Neural cell (in vitro differentiated cells): Measurements from ENCODE around the gene DPM3. TPM values are rescaled to one million over a fixed set of nuclear protein-coding genes. Genes with fewer than 3 reads are reported as not detected.
A peak's percentile ranks its signal among the peaks of the same experiment; 100 is the strongest.

ENCODE experiments used
- H2AFZ ChIP-seq: fragments of 200-600, 300-800 bp; sonication (generic), shearing (Covaris generic); 2 replicates; pipeline ENCODE4 v1.6.0; 2014; ENCODE audit warnings: low read depth, mild to moderate bottlenecking, antibody characterized with exemption, low read length, moderate library complexity
- H3F3A ChIP-seq: fragments of 200-600 bp; shearing (Covaris generic); 2 replicates; pipeline ENCODE4 v1.6.1; 2016; ENCODE audit warnings: mild to moderate bottlenecking, moderate library complexity, mixed read lengths, antibody characterized with exemption, low read length; ENCODE audit not compliant: insufficient read depth, poor library complexity, severe bottlenecking
- H3K27ac ChIP-seq: fragments of 200-600, 300-800 bp; sonication (generic), shearing (Covaris generic); 2 replicates; pipeline ENCODE4 v1.5.1; 2014; ENCODE audit warnings: mild to moderate bottlenecking, low read length, moderate library complexity
- H3K27me3 ChIP-seq: fragments of 300-800, 200-600 bp; sonication (generic), shearing (Covaris generic); 2 replicates; pipeline ENCODE4 v1.6.0; 2014; ENCODE audit warnings: mild to moderate bottlenecking, low read depth, low read length, moderate library complexity; ENCODE audit not compliant: insufficient read depth
- H3K36me3 ChIP-seq: fragments of 300-800, 200-600 bp; sonication (generic), shearing (Covaris generic); 2 replicates; pipeline ENCODE4 v1.5.1; 2014; ENCODE audit warnings: mild to moderate bottlenecking, antibody characterized with exemption, low read length, moderate library complexity; ENCODE audit not compliant: insufficient read depth
- H3K4me2 ChIP-seq: fragments of 300-800, 200-600 bp; sonication (generic), shearing (Covaris generic); 2 replicates; pipeline ENCODE4 v1.6.0; 2014; ENCODE audit warnings: mild to moderate bottlenecking, low read length
- H3K4me3 ChIP-seq: fragments of 300-800, 200-600 bp; sonication (generic), shearing (Covaris generic); 2 replicates; pipeline ENCODE4 v1.5.1; 2014; ENCODE audit warnings: mild to moderate bottlenecking, low read length, moderate library complexity
- H3K79me2 ChIP-seq: fragments of 200-600 bp; shearing (Covaris generic); replicated peaks from 2 replicates; pipeline ENCODE4 v1.6.0; 2014; ENCODE audit warnings: mild to moderate bottlenecking, low read length, moderate library complexity; ENCODE audit not compliant: insufficient read depth
- H3K9ac ChIP-seq: fragments of 300-800, 200-600 bp; sonication (generic), shearing (Covaris generic); 2 replicates; pipeline ENCODE4 v1.6.1; 2016; ENCODE audit warnings: mild to moderate bottlenecking, low read length, mixed read lengths
- H3K9me2 ChIP-seq: fragments of 200-600 bp; shearing (Covaris generic); 2 replicates; pipeline ENCODE4 v1.6.1; 2016; ENCODE audit warnings: mild to moderate bottlenecking, low read length, mixed read lengths; ENCODE audit not compliant: insufficient read depth
- H3K9me3 ChIP-seq: fragments of 200-600, 300-800 bp; sonication (generic), shearing (Covaris generic); 2 replicates; pipeline ENCODE4 v1.6.1; 2016; ENCODE audit warnings: mild to moderate bottlenecking, mixed run types, low read length, moderate library complexity, mixed read lengths
- H4K20me1 ChIP-seq: fragments of 200-600 bp; shearing (Covaris generic); 2 replicates; pipeline ENCODE4 v1.6.1; 2016; ENCODE audit warnings: mild to moderate bottlenecking, mixed run types; ENCODE audit not compliant: insufficient read depth
- EP300 ChIP-seq: fragments of 450-650 bp; conservative IDR thresholded peaks from 2 replicates; pipeline ENCODE4 v1.6.1; 2014; ENCODE audit warnings: antibody characterized with exemption, mild to moderate bottlenecking, moderate library complexity; ENCODE audit not compliant: poor library complexity, severe bottlenecking
- EZH2 ChIP-seq: fragments of 200-600, 300-800 bp; shearing (Covaris generic), sonication (generic); IDR thresholded peaks from 2 replicates; pipeline ENCODE4 v1.6.1; 2014; ENCODE audit warnings: antibody characterized with exemption, low read length, borderline replicate concordance, mild to moderate bottlenecking; ENCODE audit not compliant: insufficient read depth, poor library complexity, severe bottlenecking
- MXI1 ChIP-seq: fragments of 450-650 bp; conservative IDR thresholded peaks from 2 replicates; pipeline ENCODE4 v1.6.1; 2014; ENCODE audit warnings: antibody characterized with exemption, mild to moderate bottlenecking; ENCODE audit not compliant: poor library complexity, severe bottlenecking
- POLR2AphosphoS5 ChIP-seq: IDR thresholded peaks from 2 replicates; pipeline ENCODE4 v1.6.1; 2012
- RAD21 ChIP-seq: fragments of 450-650 bp; conservative IDR thresholded peaks from 2 replicates; pipeline ENCODE4 v1.6.1; 2014; ENCODE audit warnings: antibody characterized with exemption, mild to moderate bottlenecking, moderate library complexity
- SMC3 ChIP-seq: fragments of 450-650 bp; conservative IDR thresholded peaks from 2 replicates; pipeline ENCODE4 v1.6.1; 2014; ENCODE audit warnings: antibody characterized with exemption, mild to moderate bottlenecking, moderate library complexity; ENCODE audit not compliant: poor library complexity
- TAF1 ChIP-seq: IDR thresholded peaks from 2 replicates; pipeline ENCODE4 v1.6.1; 2012; ENCODE audit warnings: low read depth
- polyA plus RNA-seq: library from polyadenylated mRNA; depleted of rRNA; stranded (reverse); fragments of >200 nt; gene quantifications from 2 replicates; pipeline ENCODE4 v1.2.3, GENCODE V29; 2014
- TF ChIP-seq, protein P1 (sequence below): IDR thresholded peaks from 2 replicates; pipeline ENCODE4 v1.6.1; 2012; ENCODE audit warnings: borderline replicate concordance
- TF ChIP-seq, protein P2 (sequence below): fragments of 450-650 bp; IDR thresholded peaks from 2 replicates; pipeline ENCODE4 v1.5.1; 2014; ENCODE audit warnings: antibody characterized with exemption, mild to moderate bottlenecking, moderate library complexity; ENCODE audit not compliant: poor library complexity, severe bottlenecking

The DPM3 gene
- polyA plus RNA-seq, 1 donor from 2014 or later, result 150 TPM

GRCh38 chr1:155140630-155140953 lies 261 bp upstream of the DPM3 start:
- Histone ChIP-seq H3K4me3 (peak overlapping the region; percentile 99), H2AFZ (peak overlapping the region; percentile 94), H3F3A (no peaks in the 10 kb centered on the region), H3K9me3 (no peaks in the 10 kb centered on the region), H3K79me2 (peaks cover 10% of the 10 kb centered on the region), H3K36me3 (no peaks in the 10 kb centered on the region), H4K20me1 (no peaks in the 10 kb centered on the region), H3K27ac (peak overlapping the region; percentile 65), H3K4me2 (peak overlapping the region; percentile 69), H3K27me3 (no peaks in the 10 kb centered on the region), H3K9me2 (no peaks in the 10 kb centered on the region), H3K9ac (peak overlapping the region; percentile 79)
- TF ChIP-seq MXI1 (no peak), RAD21 (no peak), POLR2AphosphoS5 (no peak), SMC3 (no peak), EP300 (no peak), TAF1 (no peak), EZH2 (no peak)
- TF ChIP-seq, protein P1, sequence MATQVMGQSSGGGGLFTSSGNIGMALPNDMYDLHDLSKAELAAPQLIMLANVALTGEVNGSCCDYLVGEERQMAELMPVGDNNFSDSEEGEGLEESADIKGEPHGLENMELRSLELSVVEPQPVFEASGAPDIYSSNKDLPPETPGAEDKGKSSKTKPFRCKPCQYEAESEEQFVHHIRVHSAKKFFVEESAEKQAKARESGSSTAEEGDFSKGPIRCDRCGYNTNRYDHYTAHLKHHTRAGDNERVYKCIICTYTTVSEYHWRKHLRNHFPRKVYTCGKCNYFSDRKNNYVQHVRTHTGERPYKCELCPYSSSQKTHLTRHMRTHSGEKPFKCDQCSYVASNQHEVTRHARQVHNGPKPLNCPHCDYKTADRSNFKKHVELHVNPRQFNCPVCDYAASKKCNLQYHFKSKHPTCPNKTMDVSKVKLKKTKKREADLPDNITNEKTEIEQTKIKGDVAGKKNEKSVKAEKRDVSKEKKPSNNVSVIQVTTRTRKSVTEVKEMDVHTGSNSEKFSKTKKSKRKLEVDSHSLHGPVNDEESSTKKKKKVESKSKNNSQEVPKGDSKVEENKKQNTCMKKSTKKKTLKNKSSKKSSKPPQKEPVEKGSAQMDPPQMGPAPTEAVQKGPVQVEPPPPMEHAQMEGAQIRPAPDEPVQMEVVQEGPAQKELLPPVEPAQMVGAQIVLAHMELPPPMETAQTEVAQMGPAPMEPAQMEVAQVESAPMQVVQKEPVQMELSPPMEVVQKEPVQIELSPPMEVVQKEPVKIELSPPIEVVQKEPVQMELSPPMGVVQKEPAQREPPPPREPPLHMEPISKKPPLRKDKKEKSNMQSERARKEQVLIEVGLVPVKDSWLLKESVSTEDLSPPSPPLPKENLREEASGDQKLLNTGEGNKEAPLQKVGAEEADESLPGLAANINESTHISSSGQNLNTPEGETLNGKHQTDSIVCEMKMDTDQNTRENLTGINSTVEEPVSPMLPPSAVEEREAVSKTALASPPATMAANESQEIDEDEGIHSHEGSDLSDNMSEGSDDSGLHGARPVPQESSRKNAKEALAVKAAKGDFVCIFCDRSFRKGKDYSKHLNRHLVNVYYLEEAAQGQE, result no peak
- TF ChIP-seq, protein P2, sequence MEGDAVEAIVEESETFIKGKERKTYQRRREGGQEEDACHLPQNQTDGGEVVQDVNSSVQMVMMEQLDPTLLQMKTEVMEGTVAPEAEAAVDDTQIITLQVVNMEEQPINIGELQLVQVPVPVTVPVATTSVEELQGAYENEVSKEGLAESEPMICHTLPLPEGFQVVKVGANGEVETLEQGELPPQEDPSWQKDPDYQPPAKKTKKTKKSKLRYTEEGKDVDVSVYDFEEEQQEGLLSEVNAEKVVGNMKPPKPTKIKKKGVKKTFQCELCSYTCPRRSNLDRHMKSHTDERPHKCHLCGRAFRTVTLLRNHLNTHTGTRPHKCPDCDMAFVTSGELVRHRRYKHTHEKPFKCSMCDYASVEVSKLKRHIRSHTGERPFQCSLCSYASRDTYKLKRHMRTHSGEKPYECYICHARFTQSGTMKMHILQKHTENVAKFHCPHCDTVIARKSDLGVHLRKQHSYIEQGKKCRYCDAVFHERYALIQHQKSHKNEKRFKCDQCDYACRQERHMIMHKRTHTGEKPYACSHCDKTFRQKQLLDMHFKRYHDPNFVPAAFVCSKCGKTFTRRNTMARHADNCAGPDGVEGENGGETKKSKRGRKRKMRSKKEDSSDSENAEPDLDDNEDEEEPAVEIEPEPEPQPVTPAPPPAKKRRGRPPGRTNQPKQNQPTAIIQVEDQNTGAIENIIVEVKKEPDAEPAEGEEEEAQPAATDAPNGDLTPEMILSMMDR, result no peak

GRCh38 chr1:155137154-155137949 lies 3.0 kb downstream of the DPM3 start:
- Histone ChIP-seq H3K9ac (peak overlapping the region; percentile 38), H3K27ac (peak overlapping the region; percentile 96), H3K36me3 (no peaks in the 10 kb centered on the region), H3K9me2 (no peaks in the 10 kb centered on the region), H2AFZ (no peak overlapping the region), H3K79me2 (peaks cover 10% of the 10 kb centered on the region), H3F3A (no peaks in the 10 kb centered on the region), H3K4me3 (peak overlapping the region; percentile 76), H3K27me3 (no peaks in the 10 kb centered on the region), H4K20me1 (no peaks in the 10 kb centered on the region), H3K4me2 (no peak overlapping the region), H3K9me3 (no peaks in the 10 kb centered on the region)
- no peak for TF ChIP-seq SMC3
- TF ChIP-seq, protein P2, result no peak
- no peak for TF ChIP-seq RAD21
- TF ChIP-seq, protein P1, result no peak
- no peak for TF ChIP-seq EZH2
- no peak for TF ChIP-seq EP300
- no peak for TF ChIP-seq MXI1
- no peak for TF ChIP-seq POLR2AphosphoS5
- TF ChIP-seq TAF1, result no peak
